NCI-H345 (cell line): ENCODE measurements around the gene CRTC3.
"Not testable (repeated sequence)": the region's sequence is repeated elsewhere in the genome, so short reads cannot be mapped to it uniquely, and the experiment has no call there.

Experiments used
- DNase-seq: peaks from one replicate; lab custom pipeline; 2025; lab: John Stamatoyannopoulos, UW

Gene CRTC3

DNA sequence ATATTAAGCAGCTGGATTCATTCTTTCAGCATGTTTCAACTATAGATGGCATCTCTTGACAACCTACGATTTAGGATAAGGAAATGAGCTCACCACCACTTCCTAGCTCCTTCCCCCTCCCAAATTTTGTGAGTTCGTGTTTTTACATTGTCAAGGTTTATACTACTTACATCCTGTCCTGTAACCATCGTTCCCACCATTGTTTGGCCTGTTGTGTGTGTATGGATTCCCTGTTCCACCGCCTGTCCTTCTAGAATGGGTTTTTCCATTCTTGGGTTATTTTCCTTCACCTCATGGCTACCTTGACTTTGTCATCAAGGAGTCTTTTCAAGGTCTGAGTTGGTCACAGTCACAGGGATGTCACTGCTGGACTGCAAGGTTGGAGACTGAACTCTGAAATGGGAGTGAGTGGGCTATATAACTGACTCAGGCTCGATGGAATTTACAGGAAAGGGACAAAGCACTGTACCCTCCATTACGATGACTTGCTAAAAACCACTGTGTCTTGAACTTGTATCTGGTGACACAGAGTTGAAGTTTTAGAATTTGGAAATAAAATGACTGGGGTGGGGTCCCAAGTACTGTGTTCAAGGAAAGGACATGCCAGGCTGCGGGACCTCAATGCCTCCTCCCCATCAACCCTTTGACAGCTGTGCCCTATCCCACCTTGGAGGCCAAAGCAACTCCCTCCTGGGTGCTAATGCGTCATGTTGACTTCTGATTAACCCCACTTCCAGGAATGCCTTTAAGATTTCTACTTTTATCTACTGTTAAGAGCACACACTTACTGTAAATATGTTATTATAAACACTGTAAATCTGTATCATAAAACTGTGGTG lies 120.6 kb downstream of the CRTC3 start:
- DNase-seq, result no peak

DNA sequence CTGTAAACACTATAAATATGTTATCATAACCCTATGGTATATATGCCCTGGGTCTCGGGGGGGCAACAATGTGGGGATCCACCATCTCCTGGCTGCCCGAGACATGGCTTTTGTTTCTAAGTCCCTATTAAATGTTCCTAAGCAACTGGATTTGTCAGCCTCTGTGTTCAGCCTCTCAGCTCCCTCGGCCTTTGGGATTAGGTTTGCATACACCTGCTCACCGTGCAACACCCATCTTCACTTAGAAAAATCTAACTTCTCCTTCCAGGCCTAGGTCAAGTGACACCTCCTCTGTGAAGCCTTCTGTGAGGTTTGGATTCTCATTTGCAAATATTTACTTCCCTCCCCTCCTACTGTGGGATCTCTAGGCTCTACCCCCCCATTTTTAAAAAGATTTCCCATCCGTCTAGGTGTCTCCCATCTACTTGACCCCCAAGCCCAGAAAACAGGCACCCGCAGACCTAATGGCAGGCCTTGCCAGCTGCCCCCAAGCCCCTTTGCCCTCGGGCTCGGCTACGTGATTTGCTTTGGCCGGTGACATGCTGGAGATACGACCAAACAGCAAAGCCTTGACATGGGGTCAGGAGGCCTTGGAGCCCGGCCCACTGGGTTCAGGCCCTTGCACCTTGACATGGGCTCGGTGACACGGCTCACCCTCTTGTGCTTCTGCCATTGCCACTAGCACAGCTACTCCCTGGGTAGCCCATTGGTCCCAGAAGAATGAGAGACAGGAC lies 121.4 kb downstream of the CRTC3 start:
- DNase-seq, result no peak

DNA sequence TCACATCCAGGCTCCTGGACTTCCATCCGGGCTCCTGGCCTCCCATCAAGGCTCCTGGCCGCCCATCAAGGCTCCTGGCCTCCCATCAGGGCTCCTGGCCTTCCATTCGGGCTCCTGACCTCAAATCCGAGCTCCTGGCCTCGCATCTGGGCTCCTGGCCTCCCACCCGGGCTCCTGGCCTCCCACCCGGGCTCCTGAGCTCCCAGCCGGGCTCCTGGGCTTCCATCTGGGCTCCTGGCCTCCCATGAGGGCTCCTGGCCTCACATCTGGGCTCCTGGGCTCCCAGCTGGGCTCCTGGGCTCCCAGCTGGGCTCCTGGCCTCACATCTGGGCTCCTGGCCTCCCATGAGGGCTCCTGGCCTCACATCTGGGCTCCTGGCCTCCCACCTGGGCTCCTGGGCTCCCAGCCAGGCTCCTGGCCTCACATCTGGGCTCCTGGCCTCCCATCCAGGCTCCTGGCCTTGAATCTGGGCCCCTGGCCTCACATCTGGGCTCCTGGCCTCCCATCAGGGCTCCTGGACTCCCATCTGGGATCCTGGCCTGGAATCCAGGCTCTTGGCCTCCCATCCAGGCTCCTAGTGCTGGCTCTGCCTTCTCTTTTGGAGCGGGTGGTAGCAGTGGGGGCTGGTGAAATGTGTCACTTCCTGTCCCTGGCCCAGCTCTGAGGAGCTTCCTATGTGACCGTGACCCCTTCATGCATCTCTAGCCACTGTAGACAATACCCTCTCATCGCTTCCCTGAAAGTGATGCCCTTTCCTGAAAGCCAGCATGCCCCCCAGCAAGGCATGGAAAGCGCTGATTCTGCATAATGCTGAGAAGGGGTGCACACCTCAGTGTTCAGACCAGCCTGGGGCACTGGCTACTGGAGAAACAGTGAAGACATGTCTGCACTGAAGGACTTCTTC lies 124.8 kb downstream of the CRTC3 start:
- DNase-seq, result no peak

DNA sequence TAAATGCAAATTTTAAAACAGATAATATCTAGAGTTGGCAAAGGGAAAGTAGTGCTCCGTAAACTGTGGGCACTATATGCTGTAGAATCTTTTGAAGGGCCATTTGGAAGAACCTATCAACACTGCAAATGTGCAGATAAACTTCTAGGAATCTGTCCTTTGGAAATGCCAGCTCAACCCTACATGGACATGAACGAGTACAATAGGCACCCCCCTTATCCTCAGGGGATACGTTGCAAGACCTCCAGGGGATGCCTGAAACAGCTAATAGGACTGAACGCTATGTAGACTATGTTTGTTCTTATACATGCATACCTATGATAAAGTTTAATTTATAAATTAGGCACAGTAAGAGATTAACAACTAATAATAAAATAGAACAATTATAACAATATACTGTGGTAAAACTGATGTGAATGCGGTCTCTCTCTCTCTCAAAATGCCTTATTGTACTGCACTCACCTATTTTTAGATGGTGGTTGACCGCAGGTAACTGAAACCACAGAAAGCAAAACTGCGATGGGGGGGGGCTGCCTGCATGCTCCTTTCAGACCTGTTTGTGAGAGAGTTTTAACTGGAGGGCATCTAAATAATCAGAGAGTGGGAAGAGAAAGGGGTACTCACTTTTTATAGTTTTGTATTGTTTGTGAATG lies 127.9 kb downstream of the CRTC3 start:
- not testable (repeated sequence) for DNase-seq

DNA sequence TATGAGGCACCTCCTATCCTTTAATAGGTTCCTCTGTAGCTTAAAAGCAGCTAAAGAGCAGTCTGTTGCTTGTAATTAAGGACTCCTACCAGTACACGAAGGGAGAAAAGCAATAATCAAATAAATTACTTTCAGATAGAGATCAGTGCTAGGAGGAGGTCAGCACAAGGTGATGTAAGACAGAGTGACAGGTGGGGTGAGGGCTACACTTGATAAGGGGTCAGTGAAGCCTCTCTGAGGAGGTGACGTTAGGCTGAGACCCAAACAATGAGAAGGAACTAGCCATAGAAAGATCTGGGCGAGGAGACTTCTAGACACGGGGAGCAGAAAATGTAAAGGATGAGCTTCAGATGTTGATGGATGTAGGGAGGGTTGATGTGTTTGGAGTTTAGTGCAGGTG lies 129.8 kb downstream of the CRTC3 start:
- DNase-seq, result no peak

DNA sequence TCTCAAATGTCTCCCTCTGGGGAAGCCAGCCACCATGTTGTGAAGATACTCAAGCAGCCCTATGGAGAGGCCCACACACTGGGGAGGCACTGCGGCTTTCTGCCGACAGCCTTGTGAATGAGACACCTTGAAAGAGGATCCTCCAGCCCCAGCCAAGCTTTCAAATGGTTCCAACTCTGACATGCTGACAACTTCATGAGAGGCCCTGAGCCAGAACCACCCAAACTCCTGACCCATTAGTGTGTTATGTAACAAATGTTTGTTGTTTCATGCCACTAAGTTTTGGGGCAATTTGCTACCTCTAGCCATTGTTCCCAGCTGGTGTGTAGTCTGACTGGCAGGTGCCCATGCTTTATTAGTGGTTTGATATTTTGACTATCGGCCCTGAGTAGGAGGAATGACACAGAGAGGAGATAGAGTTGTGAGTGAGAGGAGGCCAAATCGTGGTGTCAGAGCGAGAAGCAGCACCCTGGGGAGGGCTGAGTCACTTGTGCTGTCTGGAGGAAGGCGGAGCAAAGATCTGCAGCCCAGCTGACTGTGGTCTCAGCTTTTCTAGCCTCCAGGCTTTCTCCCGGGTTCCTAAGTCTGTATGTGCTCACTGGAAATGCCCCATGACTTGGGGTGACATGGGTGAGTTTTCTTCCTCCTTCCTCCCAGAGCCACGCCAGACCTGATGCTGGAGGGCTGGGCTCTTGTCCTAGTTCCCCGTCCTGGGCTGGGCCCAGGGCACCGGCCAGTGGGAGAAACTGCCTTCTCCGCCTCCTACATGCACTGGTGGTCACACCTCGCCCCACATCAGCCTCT lies 130.7 kb downstream of the CRTC3 start:
- no peak for DNase-seq

DNA sequence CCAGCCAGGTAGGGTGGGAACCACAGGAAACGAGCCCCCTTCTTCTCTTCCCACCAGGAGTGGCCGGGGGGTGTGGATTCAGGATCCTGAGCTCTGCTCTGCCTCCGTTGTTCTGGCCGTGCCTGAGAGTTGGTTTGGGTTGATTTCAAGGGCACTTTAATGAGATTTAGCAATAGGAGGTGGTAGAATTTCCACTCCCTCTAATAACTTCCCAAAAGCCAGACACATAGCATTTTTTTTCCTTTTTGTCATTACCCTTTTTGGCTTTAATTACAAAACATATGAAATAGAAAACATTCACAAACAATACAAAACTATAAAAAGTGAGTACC lies 131.2 kb downstream of the CRTC3 start:
- DNase-seq, result not testable (repeated sequence)

DNA sequence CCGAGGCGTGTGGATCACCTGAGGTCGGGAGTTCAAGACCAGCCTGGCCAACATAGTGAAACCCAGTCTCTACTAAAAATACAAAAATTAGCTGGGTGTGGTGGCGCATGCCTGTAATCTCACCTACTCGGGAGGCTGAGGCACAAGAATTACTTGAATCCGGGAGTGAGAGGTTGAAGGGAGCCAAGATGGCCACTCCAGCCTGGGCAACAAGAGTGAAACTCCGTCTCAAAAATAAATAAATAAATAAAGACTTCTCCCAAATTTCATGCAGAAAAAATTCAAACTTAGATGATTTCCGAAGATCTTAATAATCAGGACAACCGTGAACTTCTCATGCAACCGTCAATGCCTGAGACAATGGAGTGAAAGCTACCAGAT lies 134.3 kb downstream of the CRTC3 start:
- DNase-seq, result not testable (repeated sequence)

DNA sequence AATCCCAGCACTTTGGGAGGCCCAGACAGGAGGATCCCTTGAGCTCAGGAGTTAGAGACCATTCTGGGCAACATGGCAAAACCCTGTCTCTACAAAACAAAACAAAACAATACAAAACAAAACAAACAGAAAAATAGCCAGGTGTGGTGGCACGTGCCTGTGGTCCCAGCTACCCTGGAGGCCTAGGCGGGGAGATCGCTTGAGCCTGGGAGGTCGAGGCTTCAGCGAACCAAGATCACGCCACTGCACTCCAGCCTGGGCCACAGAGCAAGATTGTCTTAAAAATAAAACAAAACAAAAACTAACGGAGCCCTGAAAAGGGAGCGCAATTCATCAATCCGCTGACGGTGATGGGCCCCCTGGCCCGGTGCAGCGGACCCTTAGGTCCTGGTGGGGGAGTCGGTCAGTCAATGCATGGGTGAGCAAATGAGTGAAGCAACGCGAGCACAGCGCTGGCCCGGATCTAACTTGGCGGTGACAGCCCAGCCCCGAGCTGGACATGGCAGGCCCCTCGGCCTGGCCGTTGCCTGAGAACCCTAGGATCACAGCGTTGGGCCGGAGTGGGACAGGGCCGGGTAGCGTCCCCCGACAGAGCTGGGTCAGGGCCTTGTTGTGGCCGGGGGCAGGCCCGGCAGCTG lies 135.0 kb downstream of the CRTC3 start:
- no peak for DNase-seq

DNA sequence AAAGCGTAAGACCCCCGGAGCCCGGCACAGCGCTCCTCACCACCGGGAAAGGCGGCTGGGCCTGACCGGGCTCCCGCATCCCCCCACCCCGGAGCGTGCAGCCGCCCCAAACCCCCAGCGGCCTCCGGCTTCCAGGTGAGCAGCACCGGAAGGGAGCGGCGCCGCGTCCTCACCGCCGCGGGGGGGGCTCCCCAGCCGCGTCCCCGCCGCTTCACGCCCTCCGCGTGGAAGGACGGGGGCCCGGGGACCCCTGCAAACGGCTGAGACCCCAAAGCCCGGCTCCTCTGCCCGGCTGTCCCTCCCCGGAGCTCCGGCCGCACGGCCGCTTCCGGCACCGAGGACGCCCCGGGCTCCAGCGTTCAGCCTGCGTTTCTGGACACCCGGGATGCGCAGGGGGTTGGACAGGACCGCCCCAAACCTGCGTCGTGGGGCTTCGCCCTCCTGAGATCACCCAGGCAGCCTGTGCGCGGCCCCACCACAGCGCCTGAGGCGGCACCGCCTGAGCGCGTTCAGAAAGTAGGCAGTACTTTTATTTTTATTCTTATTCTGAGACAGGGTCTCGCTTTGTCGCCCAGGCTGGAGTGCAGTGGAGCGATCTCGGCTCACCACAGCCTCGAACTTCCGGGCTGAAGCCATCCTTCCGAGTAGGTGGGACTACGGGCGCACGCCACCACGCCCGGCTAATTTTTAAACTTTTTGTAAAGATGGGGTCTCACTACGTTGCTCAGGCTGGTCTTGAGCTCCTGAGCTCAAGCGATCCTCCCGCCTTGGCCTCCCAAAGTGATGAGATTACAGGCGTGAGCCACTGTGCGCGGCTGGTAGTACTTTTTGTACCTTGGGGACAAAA lies 135.8 kb downstream of the CRTC3 start:
- DNase-seq, result no peak

DNA sequence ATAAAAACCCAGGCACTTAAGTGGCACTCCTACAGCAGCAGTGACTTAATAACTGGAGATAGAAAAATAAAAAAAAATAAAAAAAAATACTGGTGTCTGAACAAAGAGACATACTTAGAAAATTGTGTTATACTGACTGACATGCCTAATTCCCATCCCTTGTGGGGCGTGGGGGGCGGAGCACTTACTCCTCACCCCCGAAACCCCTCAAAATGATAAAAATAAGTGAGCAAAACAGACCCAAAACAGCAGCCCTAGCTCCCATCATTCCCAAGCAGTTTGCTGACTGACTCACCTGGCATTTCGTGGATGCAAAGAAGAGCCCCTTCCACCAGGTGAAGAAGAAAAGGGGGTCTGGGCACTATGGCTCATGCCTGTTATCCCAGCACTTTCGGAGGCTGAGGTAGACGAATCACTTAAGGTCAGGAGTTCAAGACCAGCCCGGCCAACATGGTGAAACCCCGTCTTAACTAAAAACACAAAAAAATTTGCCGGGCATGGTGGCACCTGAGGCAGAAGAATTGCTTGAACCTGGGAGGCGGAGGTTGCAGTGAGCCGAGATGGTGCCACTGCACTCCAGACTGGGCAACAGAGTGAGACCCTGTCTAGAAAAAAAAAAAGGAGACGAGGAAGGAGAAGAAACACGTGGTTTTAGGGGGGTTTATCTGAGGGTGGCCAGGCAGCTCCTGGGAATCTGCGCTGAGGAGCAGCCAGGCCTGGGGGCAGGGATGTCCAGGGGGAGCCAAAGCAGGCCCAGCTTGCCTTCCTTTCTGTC lies 136.6 kb downstream of the CRTC3 start:
- no peak for DNase-seq

DNA sequence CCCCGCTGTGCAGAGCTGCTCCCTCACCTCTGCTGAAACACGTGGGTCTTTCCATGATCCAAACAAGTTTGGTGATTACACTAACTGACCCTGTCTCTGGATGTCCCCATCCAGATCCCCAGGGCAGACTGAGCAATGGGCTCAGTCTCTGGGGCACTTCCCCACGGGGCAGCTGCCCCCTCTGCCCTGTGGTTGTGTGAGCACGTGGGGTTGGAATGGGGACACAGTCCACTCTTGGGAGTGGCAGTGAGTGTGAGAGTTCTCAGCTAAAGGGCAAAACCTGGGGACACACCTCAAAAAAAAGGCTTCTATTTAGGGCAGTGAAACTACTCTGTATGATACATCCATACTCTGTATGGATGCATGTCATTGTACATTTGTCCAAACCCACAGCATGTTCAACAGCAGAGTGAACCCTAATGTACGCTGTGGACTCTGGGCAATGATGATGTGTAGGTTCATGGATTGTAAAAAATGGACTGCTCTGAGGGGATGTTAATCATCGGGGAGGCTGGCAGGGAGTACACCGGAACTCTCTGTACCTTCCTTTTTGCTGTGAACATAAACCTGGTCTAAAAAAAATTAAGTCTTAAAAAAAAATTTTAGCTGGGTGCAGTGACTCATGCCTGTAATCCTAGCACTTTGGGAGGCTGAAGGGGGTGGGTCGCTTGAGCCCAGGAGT lies 137.5 kb downstream of the CRTC3 start:
- DNase-seq, result no peak

DNA sequence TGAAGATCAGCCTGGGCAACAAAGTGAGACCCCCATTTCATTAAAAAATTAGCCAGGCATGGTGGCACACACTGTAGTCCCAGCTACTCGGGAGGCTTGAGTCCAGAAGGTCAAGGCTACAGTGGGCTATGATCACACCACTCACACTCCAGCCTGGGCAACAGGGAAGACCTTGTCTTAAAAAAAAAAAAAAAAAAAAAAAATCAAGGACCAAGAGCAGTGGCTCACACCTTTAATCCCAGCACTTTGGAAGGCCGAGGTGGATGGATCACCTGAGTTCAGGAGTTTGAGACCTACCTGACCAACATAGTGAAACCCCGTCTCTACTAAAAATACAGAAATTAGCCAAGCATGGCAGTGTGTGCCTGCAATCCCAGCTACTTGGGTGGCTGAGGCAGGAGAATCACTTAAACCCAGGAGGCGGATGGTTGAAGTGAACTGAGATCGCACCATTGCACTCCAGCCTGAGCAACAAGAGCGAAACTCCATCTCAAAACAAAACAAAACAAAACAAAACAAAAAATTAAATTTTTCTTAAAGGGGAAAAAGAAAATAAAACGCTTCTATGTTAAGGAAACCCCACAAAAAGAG lies 138.1 kb downstream of the CRTC3 start:
- DNase-seq, result not testable (repeated sequence)

DNA sequence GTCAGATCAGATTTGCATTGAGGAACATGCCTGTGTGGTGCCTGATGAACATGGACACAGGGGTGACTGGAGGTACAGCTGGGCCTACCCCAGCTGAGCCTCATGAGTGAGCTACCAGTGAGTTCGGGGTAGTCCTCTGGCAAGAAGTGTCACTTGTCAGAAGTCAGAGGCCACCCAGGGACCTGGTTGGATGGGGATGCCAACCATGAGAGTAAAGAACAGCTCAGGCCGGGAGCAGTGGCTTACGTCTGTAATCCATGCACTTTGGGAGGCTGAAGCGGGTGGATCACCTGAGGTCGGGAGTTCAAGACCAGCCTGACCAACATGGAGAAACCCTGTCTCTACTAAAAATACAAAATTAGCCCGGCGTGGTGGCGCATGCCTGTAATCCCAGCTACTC lies 140.9 kb downstream of the CRTC3 start:
- not testable (repeated sequence) for DNase-seq

DNA sequence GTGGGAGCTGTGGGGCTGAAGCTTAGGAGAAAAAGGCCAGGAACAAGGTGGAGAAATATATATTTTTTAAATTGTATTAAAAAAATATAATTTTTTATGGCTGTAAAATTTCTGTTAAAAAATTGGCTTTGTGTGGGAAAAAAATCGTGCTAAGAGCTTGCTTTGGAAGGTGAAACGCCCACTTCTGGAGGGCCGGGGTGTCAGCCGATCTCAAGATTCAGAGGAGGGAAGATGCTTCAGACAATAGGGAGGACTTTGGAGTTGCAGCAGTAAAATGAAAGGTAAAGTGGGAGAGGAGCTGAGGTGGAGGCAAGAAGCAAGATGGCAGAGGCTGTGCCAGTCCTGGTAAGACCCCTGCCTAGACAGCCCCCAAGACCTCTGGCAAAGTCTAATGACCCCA lies 141.5 kb downstream of the CRTC3 start:
- no peak for DNase-seq

DNA sequence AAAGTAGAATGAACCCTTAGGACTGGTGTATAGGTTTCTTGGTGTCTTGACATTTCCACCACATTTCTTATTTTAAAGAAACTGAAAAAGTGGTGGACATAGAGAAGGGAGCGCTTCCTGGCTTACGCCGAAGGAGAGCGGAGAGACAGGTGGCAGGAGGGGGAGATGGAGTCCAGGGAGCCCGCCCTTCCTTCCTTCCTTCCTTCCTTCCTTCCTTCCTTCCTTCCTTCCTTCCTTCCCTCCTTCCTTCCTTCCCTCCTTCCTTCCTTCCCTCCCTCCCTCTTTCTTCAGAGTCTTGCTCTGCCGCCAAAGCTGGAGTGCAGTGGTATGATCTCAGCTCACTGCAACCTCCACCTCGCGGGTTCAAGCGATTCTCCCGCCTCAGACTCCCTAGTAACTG lies 143.6 kb downstream of the CRTC3 start:
- DNase-seq, result not testable (repeated sequence)

DNA sequence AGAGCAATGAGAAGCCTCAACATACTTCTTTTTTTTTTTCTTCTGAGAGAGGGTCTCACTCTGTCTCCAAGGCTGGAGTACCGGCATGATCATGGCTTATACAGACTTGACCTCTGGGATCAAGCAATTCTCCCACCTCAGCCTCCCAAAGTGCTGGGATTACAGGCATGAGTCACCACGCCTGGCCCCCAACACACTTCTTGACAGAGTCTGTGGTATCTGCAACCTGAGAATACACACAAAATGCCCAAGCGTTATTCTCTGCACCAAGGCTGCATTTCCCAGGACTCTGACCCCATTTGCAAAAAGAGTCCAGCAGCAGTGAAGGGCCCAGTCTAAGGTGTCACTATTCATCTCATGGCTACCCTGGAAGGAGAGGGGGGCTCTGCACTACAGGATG lies 144.8 kb downstream of the CRTC3 start:
- no peak for DNase-seq

DNA sequence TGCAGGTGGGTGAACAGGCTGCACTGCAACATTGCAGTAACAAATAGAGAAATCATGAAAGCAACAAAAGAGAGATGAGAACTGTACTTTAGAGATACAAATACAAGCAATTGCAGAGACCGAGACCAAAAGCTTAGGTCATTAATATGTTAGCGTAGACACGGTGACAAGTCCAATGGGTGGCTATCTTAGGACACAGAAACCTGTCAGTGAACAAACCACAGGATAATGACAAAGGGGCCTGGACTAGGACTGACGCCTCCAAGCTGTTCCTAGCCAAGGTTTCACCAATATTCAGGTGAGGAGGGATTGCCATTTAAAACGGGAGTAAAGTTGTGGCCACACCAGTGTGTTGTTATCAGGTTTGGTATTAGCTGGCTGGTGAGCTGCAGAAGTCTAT lies 145.7 kb downstream of the CRTC3 start:
- no peak for DNase-seq
